ENCODE results near the gene TMEM186. TPM values are rescaled to one million over a fixed set of nuclear protein-coding genes. Genes with fewer than 3 reads are reported as not detected.
A peak's percentile ranks its signal among the peaks of the same experiment; 100 is the strongest.

Gene TMEM186
- polyA plus RNA-seq, 1 of the 3 experiments (the other 2 are of a cell fraction) = 13.2 TPM

DNA sequence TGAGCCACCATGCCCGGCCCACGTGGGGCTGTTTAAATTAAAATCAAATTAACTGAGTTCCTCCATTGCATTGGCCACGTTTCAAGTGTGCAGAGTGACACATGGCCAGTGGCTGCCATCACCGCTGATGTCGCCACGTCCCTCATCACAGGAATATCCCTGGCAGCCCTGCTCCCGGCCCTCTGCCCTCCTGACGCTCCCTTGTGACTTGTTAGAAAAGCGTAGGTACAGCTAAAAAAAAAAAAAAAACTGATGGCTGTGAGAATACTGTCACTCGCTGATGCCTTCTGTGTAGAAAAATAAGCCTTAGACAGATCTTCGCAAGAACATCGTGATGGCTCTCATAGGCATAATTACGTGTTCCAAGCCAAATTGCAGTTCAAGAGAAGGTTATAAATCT lies 49.7 kb upstream of the TMEM186 start:
- Histone ChIP-seq H3K36me3 (replicated peaks in 1 of 2; ENCODE audit: control insufficient read depth in 1 of 2, insufficient read depth in 2 of 2, low read length in 1 of 2) (peaks cover 12 to 25% of the 10 kb centered on the region in 2 experiments), H3K79me2 (ENCODE audit: insufficient read depth) (peaks cover 34% of the 10 kb centered on the region; the same call in 1 of the 2 replicates), H3K9me3 (no peaks in the 10 kb centered on the region), H3K4me2 (no peak overlapping the region), H3K4me3 (ENCODE audit: low read depth in 2 of 2, low read length in 1 of 2) (no peak overlapping the region), H3K9ac (no peak overlapping the region), H4K20me1 (ENCODE audit: insufficient read depth) (peaks cover 40% of the 10 kb centered on the region), H3K27ac (ENCODE audit: low read depth in 2 of 2, low read length in 1 of 2) (peak overlapping the region; percentile 2 to 23; a peak in 2 of 4 replicates), H2AFZ (ENCODE audit: low read depth) (no peak overlapping the region), H3K4me1 (ENCODE audit: control insufficient read depth in 1 of 2, insufficient read depth in 2 of 2, low read depth in 1 of 2, low read length in 1 of 2) (peaks cover 13 to 21% of the 10 kb centered on the region in 2 experiments; a peak in 3 of 4 replicates), H3F3A (replicated peaks; ENCODE audit: insufficient read depth) (peaks cover 52% of the 10 kb centered on the region), H3K27me3 (ENCODE audit: insufficient read depth) (no peaks in the 10 kb centered on the region), H3K9me2 (no peaks in the 10 kb centered on the region)
- POLR2A ChIA-PET = interaction anchor here (0.6 kb wide), 1 partner anchor 17 kb away, joined by 4 read pairs; no protein-coding TSS in a partner anchor
- CTCF ChIA-PET = no interaction called here
- WGBS (ENCODE audit: low lambda C conversion rate) = 79% methylated on average over 13 of the region's 13 CpGs
- peak; percentile 56 for DNase-seq
- TF ChIP-seq, protein P1, sequence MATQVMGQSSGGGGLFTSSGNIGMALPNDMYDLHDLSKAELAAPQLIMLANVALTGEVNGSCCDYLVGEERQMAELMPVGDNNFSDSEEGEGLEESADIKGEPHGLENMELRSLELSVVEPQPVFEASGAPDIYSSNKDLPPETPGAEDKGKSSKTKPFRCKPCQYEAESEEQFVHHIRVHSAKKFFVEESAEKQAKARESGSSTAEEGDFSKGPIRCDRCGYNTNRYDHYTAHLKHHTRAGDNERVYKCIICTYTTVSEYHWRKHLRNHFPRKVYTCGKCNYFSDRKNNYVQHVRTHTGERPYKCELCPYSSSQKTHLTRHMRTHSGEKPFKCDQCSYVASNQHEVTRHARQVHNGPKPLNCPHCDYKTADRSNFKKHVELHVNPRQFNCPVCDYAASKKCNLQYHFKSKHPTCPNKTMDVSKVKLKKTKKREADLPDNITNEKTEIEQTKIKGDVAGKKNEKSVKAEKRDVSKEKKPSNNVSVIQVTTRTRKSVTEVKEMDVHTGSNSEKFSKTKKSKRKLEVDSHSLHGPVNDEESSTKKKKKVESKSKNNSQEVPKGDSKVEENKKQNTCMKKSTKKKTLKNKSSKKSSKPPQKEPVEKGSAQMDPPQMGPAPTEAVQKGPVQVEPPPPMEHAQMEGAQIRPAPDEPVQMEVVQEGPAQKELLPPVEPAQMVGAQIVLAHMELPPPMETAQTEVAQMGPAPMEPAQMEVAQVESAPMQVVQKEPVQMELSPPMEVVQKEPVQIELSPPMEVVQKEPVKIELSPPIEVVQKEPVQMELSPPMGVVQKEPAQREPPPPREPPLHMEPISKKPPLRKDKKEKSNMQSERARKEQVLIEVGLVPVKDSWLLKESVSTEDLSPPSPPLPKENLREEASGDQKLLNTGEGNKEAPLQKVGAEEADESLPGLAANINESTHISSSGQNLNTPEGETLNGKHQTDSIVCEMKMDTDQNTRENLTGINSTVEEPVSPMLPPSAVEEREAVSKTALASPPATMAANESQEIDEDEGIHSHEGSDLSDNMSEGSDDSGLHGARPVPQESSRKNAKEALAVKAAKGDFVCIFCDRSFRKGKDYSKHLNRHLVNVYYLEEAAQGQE (IDR thresholded peaks at IDR 0.05; ENCODE audit: low read depth, low read length) = no peak
- TF ChIP-seq MXI1 (IDR thresholded peaks at IDR 0.05; ENCODE audit: low read depth, low read length) = peak; percentile 65; the same call in 1 of the 2 replicates

DNA sequence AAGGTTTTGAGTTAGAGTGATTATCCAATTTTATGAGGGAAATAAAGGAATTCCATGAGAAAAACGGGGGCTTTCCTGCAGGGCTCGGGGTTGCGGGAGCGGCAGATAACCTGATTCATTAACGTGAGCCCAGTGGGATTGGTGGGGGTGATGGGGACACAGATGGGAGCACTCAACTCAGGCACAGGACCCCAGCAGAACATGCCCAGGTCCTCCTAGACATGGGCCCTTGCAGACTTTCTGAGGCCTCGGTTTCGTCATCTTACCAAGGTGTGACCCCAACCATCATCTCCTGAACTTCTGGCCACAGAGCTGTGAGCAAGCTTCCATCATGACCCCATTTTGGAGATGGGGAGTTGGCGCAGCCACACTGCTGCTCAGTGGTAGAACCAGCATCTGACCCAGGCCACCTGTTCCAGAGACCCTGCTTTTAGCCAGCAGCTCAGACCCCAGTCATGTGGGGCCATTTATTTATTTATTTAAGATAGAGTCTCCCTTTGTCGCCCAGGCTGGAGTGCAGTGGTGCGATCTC lies 49.0 kb upstream of the TMEM186 start:
- Histone ChIP-seq H3K36me3 (replicated peaks in 1 of 2; ENCODE audit: control insufficient read depth in 1 of 2, insufficient read depth in 2 of 2, low read length in 1 of 2) (peaks cover 12 to 25% of the 10 kb centered on the region in 2 experiments), H3K9me3 (no peaks in the 10 kb centered on the region), H3K4me1 (ENCODE audit: control insufficient read depth in 1 of 2, insufficient read depth in 2 of 2, low read depth in 1 of 2, low read length in 1 of 2) (peaks cover 13 to 21% of the 10 kb centered on the region in 2 experiments; a peak in 3 of 4 replicates), H3K9me2 (no peaks in the 10 kb centered on the region), H4K20me1 (ENCODE audit: insufficient read depth) (peaks cover 38% of the 10 kb centered on the region), H3K79me2 (ENCODE audit: insufficient read depth) (peaks cover 30% of the 10 kb centered on the region; the same call in 1 of the 2 replicates), H3K27me3 (ENCODE audit: insufficient read depth) (no peaks in the 10 kb centered on the region), H3K9ac (no peak overlapping the region), H3K27ac (ENCODE audit: low read depth in 2 of 2, low read length in 1 of 2) (peak overlapping the region; percentile 23; a peak in 1 of 4 replicates), H2AFZ (ENCODE audit: low read depth) (no peak overlapping the region), H3K4me3 (ENCODE audit: low read depth in 2 of 2, low read length in 1 of 2) (no peak overlapping the region), H3K4me2 (no peak overlapping the region), H3F3A (replicated peaks; ENCODE audit: insufficient read depth) (peaks cover 52% of the 10 kb centered on the region)
- ChIA-PET CTCF (no interaction called here), POLR2A (interaction anchor here (0.6 kb wide), 1 partner anchor 16 kb away, joined by 4 read pairs; no protein-coding TSS in a partner anchor)
- TF ChIP-seq POLR2AphosphoS5 (IDR thresholded peaks at IDR 0.05; ENCODE audit: low read depth, low read length) (no peak), NRF1 (IDR thresholded peaks at IDR 0.05; ENCODE audit: low read depth, low read length) (no peak), CHD2 (IDR thresholded peaks at IDR 0.05; ENCODE audit: low read length, partially characterized antibody) (no peak), EZH2phosphoT487 (IDR thresholded peaks at IDR 0.05; ENCODE audit: borderline replicate concordance, low read depth) (no peak)
- TF ChIP-seq, protein P2, sequence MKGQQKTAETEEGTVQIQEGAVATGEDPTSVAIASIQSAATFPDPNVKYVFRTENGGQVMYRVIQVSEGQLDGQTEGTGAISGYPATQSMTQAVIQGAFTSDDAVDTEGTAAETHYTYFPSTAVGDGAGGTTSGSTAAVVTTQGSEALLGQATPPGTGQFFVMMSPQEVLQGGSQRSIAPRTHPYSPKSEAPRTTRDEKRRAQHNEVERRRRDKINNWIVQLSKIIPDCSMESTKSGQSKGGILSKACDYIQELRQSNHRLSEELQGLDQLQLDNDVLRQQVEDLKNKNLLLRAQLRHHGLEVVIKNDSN (IDR thresholded peaks at IDR 0.05; ENCODE audit: borderline replicate concordance, low read depth) = no peak
- TF ChIP-seq, protein P3, sequence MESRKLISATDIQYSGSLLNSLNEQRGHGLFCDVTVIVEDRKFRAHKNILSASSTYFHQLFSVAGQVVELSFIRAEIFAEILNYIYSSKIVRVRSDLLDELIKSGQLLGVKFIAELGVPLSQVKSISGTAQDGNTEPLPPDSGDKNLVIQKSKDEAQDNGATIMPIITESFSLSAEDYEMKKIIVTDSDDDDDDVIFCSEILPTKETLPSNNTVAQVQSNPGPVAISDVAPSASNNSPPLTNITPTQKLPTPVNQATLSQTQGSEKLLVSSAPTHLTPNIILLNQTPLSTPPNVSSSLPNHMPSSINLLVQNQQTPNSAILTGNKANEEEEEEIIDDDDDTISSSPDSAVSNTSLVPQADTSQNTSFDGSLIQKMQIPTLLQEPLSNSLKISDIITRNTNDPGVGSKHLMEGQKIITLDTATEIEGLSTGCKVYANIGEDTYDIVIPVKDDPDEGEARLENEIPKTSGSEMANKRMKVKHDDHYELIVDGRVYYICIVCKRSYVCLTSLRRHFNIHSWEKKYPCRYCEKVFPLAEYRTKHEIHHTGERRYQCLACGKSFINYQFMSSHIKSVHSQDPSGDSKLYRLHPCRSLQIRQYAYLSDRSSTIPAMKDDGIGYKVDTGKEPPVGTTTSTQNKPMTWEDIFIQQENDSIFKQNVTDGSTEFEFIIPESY (IDR thresholded peaks at IDR 0.05; ENCODE audit: borderline replicate concordance, low read depth) = no peak
- TF ChIP-seq, protein P4, sequence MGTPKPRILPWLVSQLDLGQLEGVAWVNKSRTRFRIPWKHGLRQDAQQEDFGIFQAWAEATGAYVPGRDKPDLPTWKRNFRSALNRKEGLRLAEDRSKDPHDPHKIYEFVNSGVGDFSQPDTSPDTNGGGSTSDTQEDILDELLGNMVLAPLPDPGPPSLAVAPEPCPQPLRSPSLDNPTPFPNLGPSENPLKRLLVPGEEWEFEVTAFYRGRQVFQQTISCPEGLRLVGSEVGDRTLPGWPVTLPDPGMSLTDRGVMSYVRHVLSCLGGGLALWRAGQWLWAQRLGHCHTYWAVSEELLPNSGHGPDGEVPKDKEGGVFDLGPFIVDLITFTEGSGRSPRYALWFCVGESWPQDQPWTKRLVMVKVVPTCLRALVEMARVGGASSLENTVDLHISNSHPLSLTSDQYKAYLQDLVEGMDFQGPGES (IDR thresholded peaks at IDR 0.05; ENCODE audit: low read depth, low read length) = no peak
- 93% methylated on average over 9 of the region's 10 CpGs for WGBS (ENCODE audit: low lambda C conversion rate)
- DNase-seq = peak; percentile 10
